ENCODE measurements around the gene NNMT.
"Not testable (repeated sequence)": the region's sequence is repeated elsewhere in the genome, so short reads cannot be mapped to it uniquely, and the experiment has no call there.

Gene NNMT

DNA sequence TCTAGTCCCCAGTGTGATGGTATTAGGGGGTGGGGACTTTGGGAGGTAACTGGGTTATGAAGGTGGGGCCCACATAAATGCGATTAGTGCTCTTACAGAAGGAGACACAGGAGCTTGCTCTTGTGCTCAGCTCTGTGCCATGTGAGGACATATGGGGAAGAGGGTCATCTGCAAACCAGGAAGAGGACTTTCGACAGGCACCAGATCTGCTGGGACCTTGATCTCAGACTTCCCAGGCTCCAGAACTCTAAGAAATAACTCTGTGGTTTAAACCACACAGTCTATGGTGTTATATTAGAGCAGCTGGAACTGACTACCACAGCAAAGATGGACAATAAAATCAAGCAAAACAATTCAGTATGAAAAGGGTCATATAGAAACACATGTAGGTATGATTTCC, 26.7 kb downstream of the NNMT start:
- TF ChIP-seq, protein P1, sequence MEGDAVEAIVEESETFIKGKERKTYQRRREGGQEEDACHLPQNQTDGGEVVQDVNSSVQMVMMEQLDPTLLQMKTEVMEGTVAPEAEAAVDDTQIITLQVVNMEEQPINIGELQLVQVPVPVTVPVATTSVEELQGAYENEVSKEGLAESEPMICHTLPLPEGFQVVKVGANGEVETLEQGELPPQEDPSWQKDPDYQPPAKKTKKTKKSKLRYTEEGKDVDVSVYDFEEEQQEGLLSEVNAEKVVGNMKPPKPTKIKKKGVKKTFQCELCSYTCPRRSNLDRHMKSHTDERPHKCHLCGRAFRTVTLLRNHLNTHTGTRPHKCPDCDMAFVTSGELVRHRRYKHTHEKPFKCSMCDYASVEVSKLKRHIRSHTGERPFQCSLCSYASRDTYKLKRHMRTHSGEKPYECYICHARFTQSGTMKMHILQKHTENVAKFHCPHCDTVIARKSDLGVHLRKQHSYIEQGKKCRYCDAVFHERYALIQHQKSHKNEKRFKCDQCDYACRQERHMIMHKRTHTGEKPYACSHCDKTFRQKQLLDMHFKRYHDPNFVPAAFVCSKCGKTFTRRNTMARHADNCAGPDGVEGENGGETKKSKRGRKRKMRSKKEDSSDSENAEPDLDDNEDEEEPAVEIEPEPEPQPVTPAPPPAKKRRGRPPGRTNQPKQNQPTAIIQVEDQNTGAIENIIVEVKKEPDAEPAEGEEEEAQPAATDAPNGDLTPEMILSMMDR (IDR thresholded peaks at IDR 0.05; ENCODE audit: control insufficient read depth, extremely low read depth, insufficient read depth), result no peak
- DNase-seq (ENCODE audit: low read depth), result no peak
- H3K4me3 ChIP-seq (ENCODE audit: low read depth, low read length), result no peak overlapping the region

DNA sequence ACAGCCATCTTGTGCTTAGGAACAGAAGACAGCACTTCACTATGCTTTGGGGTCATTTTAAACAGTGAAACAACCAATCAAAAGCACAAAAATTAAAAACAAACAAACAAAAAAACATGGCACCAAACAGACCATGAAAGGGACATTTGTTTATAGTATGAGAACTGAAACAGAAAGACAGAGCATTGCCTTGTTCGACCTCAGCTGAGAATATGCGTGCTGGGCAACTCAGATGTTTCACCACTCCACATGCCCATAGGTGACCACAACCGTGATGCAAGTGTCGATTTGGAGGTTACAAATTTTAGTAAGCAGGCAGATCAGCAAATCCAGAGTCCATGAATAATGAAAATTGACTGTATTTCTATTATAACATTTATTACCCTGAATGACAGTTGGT, 30.0 kb downstream of the NNMT start:
- TF ChIP-seq, protein P1 (IDR thresholded peaks at IDR 0.05; ENCODE audit: control insufficient read depth, extremely low read depth, insufficient read depth), result no peak
- no peak for DNase-seq (ENCODE audit: low read depth)
- no peak overlapping the region for H3K4me3 ChIP-seq (ENCODE audit: low read depth, low read length)

GRCh38 chr11:114326776-114327175, 30.6 kb downstream of the NNMT start:
- no peak overlapping the region for H3K4me3 ChIP-seq (ENCODE audit: low read depth, low read length)
- TF ChIP-seq, protein P1 (IDR thresholded peaks at IDR 0.05; ENCODE audit: control insufficient read depth, extremely low read depth, insufficient read depth), result no peak
- DNase-seq (ENCODE audit: low read depth), result no peak

GRCh38 chr11:114330373-114330772, 34.2 kb downstream of the NNMT start:
- no peak for DNase-seq (ENCODE audit: low read depth)
- TF ChIP-seq, protein P1 (IDR thresholded peaks at IDR 0.05; ENCODE audit: control insufficient read depth, extremely low read depth, insufficient read depth), result no peak
- no peak overlapping the region for H3K4me3 ChIP-seq (ENCODE audit: low read depth, low read length)

DNA sequence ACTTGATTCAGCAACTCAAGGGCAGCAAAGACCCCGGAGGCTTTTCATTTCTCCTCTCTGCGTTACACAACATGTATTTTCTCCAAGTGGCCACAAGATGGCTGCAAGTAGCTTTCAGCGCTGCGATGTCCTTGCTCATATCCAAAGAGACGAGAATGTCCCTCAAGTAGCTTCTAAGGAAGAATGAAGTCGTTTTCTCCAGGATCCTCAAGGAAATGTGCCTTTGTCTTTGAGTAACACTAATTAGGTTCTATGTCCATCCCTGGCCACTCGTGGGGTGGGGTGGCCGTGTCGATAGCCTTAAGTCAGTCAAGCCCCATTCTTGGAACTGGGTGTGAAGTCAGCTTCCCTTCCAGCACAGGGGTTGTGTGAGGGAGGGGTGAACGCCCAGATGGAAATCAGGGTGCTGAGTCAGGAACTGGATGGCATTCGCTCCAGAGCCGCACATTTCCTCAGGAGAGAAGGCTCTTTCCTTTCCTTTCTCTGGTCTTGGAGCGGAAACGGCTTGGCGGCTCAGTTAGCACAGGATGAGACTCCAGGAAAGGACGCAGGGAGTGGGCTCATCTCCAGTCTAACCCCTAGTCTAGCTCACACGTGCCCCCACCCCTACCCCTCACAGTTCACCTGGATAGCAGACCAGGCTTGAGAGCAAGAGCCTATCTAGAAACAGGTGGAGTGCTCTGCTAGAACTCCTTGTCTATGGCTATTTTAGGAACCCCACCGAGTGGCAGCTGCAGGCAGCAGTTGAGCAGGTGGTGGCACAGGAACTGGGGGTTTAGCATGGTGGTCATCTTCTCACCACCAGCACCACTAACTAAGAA, 44.3 kb downstream of the NNMT start:
- H3K4me3 ChIP-seq (ENCODE audit: low read depth, low read length), result no peak overlapping the region
- peak; percentile 50 for DNase-seq (ENCODE audit: low read depth)

DNA sequence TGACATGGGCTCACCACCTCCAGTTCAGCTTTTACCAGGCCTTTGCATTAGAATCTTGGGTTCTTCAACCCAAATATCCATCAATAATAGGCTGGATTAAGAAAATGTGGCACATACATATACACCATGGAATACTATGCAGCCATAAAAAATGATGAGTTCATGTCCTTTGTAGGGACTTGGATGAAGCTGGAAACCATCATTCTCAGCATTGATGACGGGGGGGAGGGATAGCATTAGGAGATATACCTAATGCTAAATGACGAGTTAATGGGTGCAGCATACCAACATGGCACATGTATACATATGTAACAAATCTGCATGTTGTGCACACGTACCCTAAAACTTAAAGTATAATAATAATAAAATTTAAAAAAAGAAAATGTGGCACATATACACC, 45.5 kb downstream of the NNMT start:
- H3K4me3 ChIP-seq (ENCODE audit: low read depth, low read length); DNase-seq (ENCODE audit: low read depth): not testable (repeated sequence)

More for the DNA sequence above, 44.3 kb downstream of the NNMT start:
- TF ChIP-seq, protein P1 (IDR thresholded peaks at IDR 0.05; ENCODE audit: control insufficient read depth, extremely low read depth, insufficient read depth), result peak; percentile 94

- DNase-seq (ENCODE audit: low read depth), result no peak
- no peak overlapping the region for H3K4me3 ChIP-seq (ENCODE audit: low read depth, low read length)
- TF ChIP-seq, protein P1 (IDR thresholded peaks at IDR 0.05; ENCODE audit: control insufficient read depth, extremely low read depth, insufficient read depth), result no peak
Observed at GRCh38 chr11:114342476-114342875, 46.3 kb downstream of the NNMT start.

Data from LNCaP clone FGC (cell line).